NB4 (cell line): ENCODE results near the gene CYB5A.
"Not testable (repeated sequence)": the region's sequence is repeated elsewhere in the genome, so short reads cannot be mapped to it uniquely, and the experiment has no call there.

Experiments
- POLR2A ChIP-seq: IDR thresholded peaks from 2 replicates; pipeline ENCODE4 v1.6.1; 2011; ENCODE audit warnings: mild to moderate bottlenecking; ENCODE audit not compliant: insufficient read length; ENCODE audit errors: extremely low read depth
- TF ChIP-seq, protein P1 (sequence below): IDR thresholded peaks from one replicate; pipeline ENCODE4 v1.5.1; 2012; ENCODE audit warnings: low read depth, low read length

DNA sequence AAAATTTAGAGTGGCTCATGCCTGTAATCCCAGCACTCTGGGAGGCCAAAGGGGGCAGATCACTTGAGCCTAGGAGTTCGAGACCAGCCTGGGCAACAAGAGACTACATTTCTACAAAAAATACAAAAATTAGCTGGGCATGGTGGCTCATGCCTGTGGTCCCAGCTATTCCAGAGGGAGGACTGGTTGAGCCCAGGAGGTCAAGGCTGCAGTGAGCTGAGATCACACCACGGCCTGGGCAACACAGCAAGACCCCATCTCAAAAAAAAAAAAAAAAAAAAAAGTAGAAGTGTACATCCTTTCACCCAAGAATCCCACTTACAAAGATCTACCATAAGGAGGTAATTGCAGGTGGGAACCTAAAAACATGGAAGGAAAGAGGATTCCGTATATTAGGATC is 6.2 kb downstream of the CYB5A start:
- TF ChIP-seq, protein P1, sequence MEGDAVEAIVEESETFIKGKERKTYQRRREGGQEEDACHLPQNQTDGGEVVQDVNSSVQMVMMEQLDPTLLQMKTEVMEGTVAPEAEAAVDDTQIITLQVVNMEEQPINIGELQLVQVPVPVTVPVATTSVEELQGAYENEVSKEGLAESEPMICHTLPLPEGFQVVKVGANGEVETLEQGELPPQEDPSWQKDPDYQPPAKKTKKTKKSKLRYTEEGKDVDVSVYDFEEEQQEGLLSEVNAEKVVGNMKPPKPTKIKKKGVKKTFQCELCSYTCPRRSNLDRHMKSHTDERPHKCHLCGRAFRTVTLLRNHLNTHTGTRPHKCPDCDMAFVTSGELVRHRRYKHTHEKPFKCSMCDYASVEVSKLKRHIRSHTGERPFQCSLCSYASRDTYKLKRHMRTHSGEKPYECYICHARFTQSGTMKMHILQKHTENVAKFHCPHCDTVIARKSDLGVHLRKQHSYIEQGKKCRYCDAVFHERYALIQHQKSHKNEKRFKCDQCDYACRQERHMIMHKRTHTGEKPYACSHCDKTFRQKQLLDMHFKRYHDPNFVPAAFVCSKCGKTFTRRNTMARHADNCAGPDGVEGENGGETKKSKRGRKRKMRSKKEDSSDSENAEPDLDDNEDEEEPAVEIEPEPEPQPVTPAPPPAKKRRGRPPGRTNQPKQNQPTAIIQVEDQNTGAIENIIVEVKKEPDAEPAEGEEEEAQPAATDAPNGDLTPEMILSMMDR: not testable (repeated sequence)
- TF ChIP-seq POLR2A: not testable (repeated sequence)
